ENCODE measurements around the gene FNBP1. TPM values are rescaled to one million over a fixed set of nuclear protein-coding genes. Genes with fewer than 3 reads are reported as not detected.
A peak's percentile ranks its signal among the peaks of the same experiment; 100 is the strongest.

The FNBP1 gene
- total RNA-seq, 6 donors from 2014 or later, result 34.8 to 85.4 (median 51.6) TPM

DNA sequence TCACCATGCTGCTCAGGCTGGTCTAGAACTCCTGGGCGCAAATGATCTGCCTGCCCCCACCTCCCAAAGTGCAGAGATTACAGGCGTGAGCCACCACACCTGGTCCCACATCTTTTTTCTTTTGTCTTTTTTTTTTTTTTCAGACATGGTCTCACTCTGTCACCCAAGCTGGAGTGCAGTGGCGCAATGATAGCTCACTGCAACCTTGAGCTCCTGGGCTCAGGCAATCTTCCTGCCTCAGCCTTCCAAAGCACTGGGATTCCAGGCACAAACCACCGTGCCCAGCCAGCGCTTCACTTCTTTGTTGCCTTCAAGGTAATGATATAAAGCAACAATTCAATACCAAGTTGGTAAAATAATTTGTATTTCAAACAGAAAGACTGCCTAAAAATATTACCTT, 128.9 kb downstream of the FNBP1 start:
- H3K27me3 ChIP-seq, result no peaks in the 10 kb centered on the region
- H3K27ac ChIP-seq, result no peak overlapping the region
- no peak overlapping the region for H3K4me3 ChIP-seq
- no peaks in the 10 kb centered on the region for H3K9me3 ChIP-seq
- TF ChIP-seq, protein P1, sequence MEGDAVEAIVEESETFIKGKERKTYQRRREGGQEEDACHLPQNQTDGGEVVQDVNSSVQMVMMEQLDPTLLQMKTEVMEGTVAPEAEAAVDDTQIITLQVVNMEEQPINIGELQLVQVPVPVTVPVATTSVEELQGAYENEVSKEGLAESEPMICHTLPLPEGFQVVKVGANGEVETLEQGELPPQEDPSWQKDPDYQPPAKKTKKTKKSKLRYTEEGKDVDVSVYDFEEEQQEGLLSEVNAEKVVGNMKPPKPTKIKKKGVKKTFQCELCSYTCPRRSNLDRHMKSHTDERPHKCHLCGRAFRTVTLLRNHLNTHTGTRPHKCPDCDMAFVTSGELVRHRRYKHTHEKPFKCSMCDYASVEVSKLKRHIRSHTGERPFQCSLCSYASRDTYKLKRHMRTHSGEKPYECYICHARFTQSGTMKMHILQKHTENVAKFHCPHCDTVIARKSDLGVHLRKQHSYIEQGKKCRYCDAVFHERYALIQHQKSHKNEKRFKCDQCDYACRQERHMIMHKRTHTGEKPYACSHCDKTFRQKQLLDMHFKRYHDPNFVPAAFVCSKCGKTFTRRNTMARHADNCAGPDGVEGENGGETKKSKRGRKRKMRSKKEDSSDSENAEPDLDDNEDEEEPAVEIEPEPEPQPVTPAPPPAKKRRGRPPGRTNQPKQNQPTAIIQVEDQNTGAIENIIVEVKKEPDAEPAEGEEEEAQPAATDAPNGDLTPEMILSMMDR (IDR thresholded peaks at IDR 0.05), result no peak
- TF ChIP-seq POLR2AphosphoS5 (IDR thresholded peaks at IDR 0.05), result no peak
- no peak for TF ChIP-seq EP300 (IDR thresholded peaks at IDR 0.05)
- TF ChIP-seq POLR2A (IDR thresholded peaks at IDR 0.05), result no peak
- peaks cover 0 to 3% (median 0%) of the 10 kb centered on the region in 4 donors for H3K4me1 ChIP-seq
- DNase-seq (no peak), ATAC-seq (ENCODE audit: low FRiP score in 2 of 2) (no peak)
- 95 to 97% methylated on average over 5 of the region's 5 CpGs for WGBS, 2 donors
- H3K36me3 ChIP-seq, result peaks cover 0 to 30% (median 2%) of the 10 kb centered on the region in 4 donors

DNA sequence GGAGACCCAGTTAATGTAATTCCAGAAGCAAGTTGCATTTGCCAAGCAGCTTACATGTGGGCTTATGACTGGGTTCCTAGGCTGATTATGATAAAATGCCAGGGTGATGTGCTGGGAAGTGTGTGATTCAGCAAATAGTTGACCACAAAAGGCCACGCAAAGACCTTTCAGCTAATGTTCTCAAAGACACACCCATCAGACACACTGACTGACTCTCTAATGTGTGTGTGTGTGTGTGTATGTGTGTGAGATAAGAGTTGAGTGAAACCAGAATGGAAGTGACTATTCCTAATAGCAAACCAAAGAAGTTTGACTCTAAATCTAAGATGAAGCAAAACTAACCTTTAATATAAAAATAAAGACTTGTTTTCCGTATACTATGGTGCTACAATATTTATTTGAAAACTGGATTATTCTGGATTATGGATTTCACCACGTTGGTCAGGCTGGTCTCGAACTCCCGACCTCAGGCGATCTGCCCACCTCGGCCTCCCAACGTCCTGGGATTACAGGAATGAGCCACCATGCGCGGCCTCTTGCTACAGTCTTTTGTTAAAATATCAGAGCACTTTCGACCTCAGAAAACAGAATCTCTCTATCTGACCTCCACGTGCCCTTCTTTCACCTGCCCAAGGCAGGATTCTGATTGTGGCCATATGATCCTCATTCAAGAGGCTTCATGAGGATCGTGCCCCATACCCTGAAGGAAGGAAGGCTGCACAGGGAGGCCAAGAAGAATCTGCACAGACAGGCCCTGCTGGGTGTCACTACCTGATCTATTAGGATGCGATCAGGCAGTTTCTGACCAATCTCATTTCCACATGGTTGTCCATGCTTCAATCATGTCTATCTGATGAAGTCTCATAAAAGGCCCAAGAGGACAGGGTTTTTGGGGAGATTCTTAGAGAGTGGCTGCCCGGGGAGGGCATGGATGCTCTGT, 132.1 kb downstream of the FNBP1 start:
- H3K36me3 ChIP-seq, result peaks cover 0 to 48% (median 12%) of the 10 kb centered on the region in 4 donors
- 80 to 85% methylated on average over 15 of the region's 15 CpGs for WGBS, 2 donors
- no peaks in the 10 kb centered on the region for H3K9me3 ChIP-seq
- no peak overlapping the region for H3K4me3 ChIP-seq
- ATAC-seq (ENCODE audit: low FRiP score in 2 of 2) (peak; percentile 66 to 90), DNase-seq (peak in 1 of 2 donors; percentile 29)
- no peak overlapping the region for H3K27ac ChIP-seq
- peaks cover 0 to 3% (median 0%) of the 10 kb centered on the region in 4 donors for H3K4me1 ChIP-seq
- TF ChIP-seq POLR2A (IDR thresholded peaks at IDR 0.05) (no peak), EP300 (IDR thresholded peaks at IDR 0.05) (peak in 1 of 4 donors; percentile 22), POLR2AphosphoS5 (IDR thresholded peaks at IDR 0.05) (peak in 1 of 2 donors; percentile 32)
- TF ChIP-seq, protein P1 (IDR thresholded peaks at IDR 0.05), result no peak
- H3K27me3 ChIP-seq, result no peaks in the 10 kb centered on the region

DNA sequence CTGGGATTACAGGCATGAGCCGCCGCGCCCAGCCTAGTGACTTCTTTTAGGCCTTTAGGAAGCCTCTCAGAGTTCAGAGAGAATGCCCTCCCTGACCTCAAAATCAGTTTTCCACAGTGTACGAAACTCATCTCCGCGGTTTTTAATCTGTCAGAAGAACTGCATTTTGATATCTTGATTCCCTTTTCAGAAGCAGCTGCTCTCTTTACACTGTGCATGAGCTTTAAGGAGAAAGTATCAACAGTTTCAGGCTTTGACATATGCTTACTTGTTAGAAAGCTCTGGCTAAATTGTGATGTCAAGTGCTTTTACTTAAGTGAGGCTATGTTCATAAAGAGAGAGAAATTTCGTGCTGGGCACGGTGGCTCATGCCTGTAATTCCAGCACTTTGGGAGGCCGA, 133.1 kb downstream of the FNBP1 start:
- no peaks in the 10 kb centered on the region for H3K27me3 ChIP-seq
- ATAC-seq (ENCODE audit: low FRiP score in 2 of 2), result no peak
- no peak overlapping the region for H3K4me3 ChIP-seq
- no peak for DNase-seq
- 94 to 96% methylated on average over 9 of the region's 9 CpGs for WGBS, 2 donors
- H3K27ac ChIP-seq, result no peak overlapping the region
- H3K36me3 ChIP-seq, result peaks cover 0 to 56% (median 12%) of the 10 kb centered on the region in 4 donors
- H3K9me3 ChIP-seq, result no peaks in the 10 kb centered on the region
- peaks cover 0 to 3% (median 0%) of the 10 kb centered on the region in 4 donors for H3K4me1 ChIP-seq
- no peak for TF ChIP-seq POLR2A (IDR thresholded peaks at IDR 0.05)

DNA sequence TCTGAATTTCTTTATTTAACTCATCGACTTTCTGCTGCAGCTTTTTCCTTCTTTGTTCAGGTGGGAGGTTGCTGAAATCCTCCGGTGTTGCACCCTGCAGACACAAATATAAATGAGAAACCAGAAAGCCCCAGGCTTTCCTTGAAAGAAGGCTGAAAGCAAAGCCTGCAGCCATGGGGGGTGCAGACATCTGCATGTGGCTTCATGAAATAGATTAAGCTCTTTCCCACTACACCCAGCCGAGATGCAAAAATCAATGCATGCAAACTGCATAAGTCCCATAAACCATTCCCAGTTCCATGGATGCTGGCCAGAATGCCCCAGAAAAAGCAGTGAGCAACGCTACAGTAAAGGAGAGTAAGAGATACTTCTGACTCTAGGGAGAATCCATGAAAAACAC, 134.1 kb downstream of the FNBP1 start:
- Histone ChIP-seq H3K4me3 (no peak overlapping the region), H3K27ac (no peak overlapping the region), H3K4me1 (peaks cover 0 to 3% (median 0%) of the 10 kb centered on the region in 4 donors), H3K27me3 (no peaks in the 10 kb centered on the region), H3K36me3 (peaks cover 0 to 57% (median 12%) of the 10 kb centered on the region in 4 donors), H3K9me3 (no peaks in the 10 kb centered on the region)
- DNase-seq (no peak), ATAC-seq (ENCODE audit: low FRiP score in 2 of 2) (no peak)
- 86 to 89% methylated on average over 4 of the region's 4 CpGs for WGBS, 2 donors
- TF ChIP-seq POLR2A (IDR thresholded peaks at IDR 0.05) (no peak), POLR2AphosphoS5 (IDR thresholded peaks at IDR 0.05) (no peak), EP300 (IDR thresholded peaks at IDR 0.05) (no peak)
- TF ChIP-seq, protein P1 (IDR thresholded peaks at IDR 0.05), result no peak

DNA sequence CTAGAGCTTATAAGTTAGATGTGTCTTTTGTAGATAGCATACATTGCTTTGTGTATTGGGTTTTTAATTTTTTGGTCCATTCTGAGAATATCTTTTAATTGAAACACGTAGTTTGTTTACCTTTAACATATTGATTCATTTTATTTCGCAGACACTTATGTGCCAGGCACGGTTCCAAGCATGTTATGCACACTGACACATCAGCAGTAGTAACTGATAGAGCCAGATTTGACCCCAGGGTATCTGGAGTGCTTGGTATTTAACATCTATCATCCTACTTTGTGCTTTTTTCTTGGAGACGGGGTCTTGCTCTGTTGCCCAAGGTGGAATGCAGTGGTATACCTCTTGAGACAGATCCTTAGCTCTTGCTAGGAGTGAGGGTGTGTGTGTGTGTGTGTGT, 135.8 kb downstream of the FNBP1 start:
- no peak overlapping the region for H3K4me3 ChIP-seq
- H3K27me3 ChIP-seq, result no peaks in the 10 kb centered on the region
- ATAC-seq (ENCODE audit: low FRiP score in 2 of 2) (no peak), DNase-seq (no peak)
- TF ChIP-seq, protein P1 (IDR thresholded peaks at IDR 0.05), result no peak
- TF ChIP-seq EP300 (IDR thresholded peaks at IDR 0.05) (no peak), POLR2AphosphoS5 (IDR thresholded peaks at IDR 0.05) (no peak), POLR2A (IDR thresholded peaks at IDR 0.05) (no peak)
- no peaks in the 10 kb centered on the region for H3K9me3 ChIP-seq
- peaks cover 0 to 66% (median 17%) of the 10 kb centered on the region in 4 donors for H3K36me3 ChIP-seq
- H3K27ac ChIP-seq, result no peak overlapping the region
- H3K4me1 ChIP-seq, result peaks cover 0 to 3% (median 1%) of the 10 kb centered on the region in 4 donors
- 89 to 93% methylated on average over 4 of the region's 4 CpGs for WGBS, 2 donors
